Measurements from ENCODE around the gene CAMK1D.

Gene CAMK1D

DNA sequence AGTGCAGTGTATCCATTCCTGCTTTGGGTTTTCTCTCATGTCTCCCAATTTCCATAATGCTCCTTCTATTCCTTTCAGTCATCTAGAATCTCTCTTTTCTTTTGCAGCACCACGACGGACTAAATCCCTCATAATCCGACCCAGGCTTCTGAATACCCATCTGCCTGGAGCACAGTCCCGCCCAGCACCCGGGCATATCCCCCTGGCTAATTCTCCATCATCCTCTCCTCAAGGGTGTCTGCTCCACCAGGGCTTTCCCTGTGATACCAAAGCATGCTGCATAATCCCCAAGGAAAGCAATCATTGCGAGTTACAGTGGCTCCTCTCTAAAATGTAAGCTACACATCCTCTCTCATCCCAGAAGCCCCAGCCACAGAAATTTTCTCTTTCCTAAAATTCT is 330.3 kb downstream of the CAMK1D start:
- no peak for DNase-seq

DNA sequence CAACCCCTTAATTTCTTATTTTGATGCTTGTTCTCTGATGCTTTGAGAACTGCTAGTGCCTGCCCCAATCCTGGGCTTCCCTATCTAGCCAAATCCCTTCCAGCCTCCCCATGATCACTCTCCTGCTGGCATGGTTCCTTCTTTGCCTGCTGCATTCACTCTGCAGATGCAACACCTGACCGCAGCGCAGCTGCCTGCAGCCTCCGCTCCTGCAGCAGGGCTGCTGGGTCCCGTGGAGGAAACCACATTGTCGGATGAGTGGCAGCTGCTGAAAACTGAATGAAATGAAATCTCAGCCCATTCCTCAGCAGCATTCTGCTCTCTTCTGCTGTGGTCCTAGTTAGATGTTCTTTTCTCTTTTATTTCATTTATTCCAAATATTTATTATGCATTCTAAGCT is 331.9 kb downstream of the CAMK1D start:
- no peak for DNase-seq

DNA sequence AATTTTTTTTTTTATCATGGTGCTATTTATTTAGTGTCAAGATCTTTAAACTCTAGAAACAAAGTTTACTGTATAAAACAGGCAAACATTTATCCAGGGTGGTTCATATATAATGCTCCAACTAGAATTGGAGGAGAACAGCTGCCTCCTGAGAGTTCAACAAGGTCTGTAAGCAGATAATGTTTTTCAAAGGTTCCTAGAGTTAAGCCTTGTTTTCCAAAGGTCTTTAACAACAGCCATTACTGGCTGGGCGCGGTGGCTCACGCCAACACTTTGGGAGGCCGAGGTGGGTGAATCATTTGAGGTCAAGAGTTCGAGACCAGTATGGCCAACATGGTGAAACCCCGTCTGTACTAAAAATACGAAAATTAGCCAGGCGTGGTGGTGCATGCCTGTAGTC is 335.4 kb downstream of the CAMK1D start:
- DNase-seq = no peak

DNA sequence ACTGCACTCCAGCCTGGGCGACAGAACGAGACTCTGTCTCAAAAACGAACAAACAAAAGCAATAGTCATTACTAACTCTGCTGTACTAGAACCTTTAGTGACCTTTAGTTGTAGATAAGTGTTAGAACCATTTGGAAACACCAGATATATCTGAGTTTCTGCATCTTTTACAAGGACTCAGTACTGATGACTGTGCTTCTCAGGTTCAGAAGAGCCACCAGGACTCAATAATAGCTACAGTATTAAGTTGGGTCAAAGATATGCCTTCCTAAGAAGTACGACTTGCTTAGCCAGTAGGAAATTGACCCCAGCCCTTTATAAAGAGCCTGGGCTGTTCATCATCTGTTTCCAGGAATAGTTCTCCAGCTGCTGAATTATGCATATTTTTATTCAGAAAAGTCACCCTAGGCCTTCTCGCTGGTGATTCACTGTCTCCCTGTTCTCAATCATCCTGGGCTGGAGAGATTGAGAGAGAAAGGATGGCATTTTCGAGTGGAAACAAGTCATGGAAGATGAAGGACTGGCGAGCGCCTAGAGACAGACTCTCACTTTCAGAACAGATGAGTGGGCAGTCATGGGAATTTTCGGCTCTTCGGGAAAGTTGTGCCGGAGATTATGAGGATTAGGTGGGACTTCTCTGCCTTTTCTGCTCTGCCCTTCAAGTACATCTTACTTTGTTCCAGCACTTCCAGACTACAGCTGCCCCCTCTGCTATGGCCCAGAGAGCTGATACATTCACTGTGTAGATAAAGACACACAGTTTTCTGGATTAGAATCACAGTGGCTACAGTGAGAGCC is 336.1 kb downstream of the CAMK1D start:
- no peak for DNase-seq

DNA sequence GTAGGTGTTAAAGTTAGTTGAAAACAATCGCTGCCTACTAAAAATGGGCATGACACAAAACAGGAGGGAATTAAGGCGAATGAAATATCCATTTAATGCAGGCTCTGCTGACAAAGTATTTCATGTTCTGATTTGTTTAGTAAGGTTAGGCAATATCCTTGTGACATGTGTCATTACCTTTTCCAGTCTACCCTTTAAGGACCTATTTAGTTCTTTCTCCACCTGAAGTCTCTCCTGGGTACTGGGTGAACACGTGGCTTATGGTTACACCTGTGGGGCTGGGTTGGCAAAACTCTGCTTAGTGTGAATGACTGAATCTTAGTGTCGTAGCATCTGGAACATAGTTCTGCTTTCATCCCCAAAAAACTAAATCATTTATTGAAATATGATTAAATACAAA is 338.6 kb downstream of the CAMK1D start:
- no peak for DNase-seq

DNA sequence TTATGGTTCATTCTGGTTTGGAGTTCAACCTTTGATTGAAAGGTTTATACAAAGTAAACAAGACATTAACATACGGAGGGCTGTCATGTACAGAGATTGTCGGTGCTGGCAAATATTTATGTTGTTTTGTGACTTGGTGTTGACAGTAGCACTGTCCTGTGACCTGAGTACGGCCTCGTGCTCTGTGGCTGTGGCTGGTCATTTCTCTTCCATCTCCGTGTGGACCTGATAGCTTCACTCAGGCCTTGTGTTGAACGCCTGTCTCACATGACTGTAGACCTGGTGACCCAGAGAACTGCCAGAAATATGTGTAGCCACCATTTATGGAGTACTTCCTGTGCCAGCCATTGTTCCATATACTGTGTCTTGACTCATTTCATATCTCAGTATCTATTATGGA is 340.5 kb downstream of the CAMK1D start:
- DNase-seq = no peak

DNA sequence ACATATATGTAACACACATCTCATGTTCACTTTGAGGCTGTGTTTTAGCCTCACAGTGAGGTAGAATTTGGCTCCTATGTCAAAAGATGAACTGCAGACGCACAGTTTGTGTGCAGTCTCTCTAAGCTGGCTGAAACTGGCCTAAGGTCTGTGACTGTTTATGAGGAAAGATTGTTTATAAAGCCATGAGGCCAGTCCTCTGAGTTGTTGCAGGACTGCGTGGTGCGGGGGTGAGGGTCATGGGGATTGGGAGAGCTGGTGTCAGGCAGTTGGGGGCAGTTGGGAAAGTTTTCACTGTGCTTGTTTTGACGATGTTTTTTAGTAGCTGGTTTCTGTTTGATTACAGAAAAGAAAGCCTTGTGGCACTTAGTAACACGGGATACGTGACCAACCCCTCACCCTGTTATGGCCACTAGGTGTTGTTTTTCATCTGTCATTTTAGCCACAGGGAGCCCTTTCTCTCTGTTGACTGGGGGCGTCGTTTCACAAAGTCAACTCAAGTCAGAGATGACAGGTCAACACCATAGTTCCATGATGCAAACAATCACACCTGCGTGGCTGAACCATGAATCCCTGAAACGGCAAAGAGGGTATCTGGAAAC is 341.3 kb downstream of the CAMK1D start:
- no peak for DNase-seq

DNA sequence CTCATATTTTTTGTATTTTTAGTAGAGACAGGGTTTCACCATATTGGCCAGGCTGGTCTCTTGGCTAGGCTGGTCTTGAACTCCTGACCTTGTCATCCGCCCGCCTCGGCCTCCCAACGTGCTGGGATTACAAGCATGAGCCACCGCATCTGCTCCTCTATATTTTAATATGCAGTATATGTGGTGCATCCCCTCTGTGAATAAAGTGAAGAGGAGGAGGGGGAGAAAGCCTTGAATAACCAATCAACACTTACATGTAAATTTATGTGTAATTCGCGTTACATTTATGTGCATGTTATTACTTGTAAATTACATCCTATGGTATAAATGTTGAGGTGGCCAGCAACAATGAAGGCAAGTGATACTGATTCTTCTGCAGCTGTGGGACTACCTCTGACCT is 342.2 kb downstream of the CAMK1D start:
- DNase-seq = no peak

DNA sequence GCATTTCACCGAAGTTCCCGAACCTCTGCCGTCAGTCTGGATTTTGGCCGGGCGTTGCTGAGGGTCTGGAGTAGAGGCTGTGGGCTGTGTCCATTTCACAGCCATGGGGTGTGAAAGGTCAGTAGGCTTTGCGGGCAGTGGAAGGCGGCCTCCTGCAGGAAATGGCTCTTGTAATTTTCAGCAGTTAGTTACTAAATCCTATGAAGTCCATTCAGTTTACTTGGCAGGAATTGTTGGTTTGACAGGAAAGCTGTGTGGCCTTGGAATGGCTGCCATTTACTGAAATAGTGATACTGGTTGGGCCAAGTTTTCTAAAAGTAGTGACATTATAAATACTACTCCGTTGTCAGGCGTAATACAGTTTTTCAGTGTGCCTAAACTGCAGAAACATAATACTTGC is 348.4 kb downstream of the CAMK1D start:
- no peak for DNase-seq

DNA sequence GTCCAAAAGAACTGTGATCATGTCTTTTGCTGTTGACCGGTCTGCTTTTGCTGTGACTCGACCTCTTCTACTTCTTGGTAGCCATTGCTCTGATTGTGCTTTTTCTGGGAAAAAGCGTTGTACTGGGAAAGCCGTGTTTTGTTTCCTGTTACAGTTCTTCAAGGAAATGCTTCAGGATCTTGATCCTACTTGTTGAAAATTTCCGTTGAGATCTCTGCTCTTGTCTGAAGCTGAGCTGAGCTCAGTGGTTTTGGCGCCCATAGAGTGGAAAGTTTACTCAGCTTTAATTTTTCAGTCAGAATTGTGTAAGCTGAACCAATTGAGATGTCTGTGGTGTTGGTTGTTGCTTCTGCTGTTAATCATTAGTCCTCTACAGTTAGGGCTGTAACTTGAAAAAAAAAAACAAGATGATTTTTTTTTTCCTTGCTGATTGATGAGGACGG is 349.9 kb downstream of the CAMK1D start:
- no peak for DNase-seq

DNA sequence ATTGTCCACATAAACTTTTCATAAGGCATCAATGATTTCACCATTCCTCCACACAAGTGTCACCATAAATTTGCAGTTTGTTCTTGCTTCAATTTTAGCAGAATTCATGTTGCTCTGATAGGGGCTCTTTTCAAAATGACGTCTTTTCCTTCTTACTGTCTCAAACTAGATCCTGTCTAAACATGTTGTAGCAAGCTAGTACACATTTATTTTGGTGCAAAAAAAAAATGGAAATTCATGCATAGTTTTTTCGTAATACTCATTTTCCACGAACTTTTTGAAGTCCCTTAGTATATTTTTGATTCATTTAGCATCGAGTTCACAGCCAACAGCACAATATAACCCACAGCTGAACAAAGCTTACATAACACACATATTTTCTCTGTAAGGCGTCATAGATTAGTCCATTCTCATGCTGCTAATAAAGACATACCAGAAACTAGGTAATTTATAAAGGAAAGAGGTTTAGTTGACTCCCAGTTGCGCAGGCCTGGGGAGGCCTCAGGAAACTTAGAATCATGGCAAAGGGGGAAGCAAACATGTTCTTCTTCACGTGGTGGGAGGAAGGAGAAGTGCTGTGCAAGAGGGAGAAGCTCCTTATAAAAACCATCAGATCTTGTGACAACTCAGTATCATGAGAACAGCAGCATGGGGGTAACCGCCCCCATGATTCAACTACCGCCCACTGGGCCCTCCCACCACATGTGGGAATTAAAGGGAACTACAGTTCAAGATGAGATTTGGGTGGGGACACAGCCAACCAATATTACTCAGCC is 350.6 kb downstream of the CAMK1D start:
- no peak for DNase-seq

DNA sequence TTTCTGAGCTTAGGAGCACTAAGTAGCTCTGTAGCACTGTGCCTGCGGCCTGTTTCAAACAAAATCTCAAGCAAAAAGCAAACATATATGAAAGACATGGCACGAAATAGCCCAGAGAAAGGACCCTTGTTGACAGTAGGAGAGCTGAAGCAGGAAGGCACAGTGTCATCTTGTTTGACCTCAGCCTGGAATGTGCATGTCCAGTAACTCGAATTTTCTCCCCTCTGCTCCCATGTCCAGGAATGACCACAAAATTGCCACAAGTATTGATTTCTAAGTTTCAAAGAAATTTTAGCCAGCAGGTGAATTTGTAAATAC is 351.2 kb downstream of the CAMK1D start:
- DNase-seq = no peak

DNA sequence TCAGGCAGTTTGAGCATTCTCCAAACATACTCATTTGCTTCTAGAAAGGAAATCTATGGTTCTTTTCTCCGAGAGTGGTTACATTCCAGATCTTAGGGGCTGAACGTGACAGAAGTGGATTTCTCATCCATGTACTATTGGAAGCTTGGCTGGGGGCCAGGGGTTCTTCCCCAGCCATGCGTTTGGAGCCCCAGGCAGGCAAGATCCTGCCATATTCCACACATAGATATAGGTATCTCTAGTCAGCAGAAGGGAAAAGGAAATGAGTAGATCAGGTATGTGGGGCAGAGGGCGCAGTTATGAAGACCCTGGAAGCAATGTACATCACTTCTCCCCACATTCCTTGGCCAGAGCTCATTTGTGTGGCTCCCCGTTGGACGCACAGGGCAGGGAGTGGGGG is 352.3 kb downstream of the CAMK1D start:
- DNase-seq = no peak

DNA sequence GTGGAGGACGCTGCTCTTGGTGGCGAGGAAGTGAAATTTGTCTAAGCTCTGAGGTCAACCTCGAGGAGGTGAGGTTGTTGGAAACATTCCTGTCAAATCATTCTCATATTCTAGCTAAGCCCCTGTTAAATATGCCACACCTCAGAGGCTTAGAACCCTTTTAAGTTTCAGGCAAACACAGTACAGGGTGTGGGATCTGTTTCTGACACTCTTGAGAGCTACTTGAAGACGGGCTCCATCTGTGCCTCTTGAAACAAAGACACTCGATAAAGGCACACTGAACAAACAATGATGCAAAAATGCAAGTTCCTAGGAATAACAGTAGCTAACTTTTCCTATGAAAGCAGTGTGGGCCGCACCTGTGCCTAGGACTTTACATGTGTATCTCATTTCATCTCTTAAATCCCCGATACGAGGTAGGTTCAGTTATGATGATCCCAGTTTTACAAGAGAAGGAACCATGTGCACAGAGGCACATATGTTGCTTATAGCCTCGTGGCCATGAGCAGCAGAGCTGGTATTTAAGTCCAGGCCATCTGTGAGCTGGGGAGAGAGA is 352.9 kb downstream of the CAMK1D start:
- no peak for DNase-seq

DNA sequence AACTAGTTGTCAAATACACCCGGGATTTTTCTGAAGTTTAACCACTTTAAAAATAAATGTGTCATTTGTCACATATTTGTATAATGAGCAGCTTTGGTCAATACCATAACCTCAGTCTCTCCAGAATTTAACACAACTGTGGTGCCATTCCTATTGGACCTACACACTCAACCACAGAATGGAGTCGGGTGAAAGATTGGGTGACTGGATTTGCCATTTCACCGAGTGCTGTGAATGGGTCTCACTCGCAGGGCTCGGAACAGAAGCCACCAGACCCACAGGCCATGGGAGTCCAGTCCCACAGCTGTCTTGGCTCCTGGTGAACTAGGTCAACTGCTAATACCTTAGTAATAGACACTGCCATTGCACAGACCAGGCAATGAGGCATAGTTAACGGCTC is 353.8 kb downstream of the CAMK1D start:
- no peak for DNase-seq

DNA sequence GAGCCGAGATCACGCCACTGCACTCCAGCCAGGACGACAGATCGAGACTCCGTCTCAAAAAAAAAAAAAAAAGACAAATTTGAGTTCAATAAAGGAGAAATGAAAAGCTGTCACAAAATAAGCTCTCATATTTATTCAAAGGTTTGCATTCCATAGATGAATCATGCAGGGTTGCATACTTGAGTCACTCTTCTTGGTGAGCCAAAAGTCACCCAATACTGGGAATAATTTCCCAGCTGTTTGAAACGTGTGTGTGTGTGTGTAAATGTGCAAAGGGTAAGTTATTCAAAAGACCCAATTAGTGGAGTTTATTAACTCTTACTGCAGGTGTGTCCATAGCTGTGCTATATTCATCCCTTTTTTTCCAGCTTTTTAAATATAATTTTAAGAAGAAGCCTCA is 354.5 kb downstream of the CAMK1D start:
- no peak for DNase-seq

DNA sequence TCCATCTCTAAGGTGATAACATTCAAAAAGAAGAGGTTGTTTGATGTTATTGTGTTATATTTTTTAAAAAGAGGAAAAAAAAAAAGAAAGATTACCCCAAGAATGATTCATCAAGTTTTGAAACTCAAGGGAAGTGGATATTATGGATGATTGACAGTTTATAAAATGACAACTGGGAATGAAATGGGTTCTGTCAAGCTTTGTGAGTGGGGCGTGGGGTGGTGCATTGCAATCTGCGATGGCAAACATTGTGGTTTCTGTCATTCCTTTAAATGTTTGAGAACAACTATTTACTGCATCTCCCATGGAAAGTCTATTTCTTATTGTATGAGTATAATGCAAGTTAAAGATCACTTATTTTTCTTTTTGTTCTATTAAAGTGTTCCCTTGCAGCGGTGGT is 355.1 kb downstream of the CAMK1D start:
- DNase-seq = no peak

DNA sequence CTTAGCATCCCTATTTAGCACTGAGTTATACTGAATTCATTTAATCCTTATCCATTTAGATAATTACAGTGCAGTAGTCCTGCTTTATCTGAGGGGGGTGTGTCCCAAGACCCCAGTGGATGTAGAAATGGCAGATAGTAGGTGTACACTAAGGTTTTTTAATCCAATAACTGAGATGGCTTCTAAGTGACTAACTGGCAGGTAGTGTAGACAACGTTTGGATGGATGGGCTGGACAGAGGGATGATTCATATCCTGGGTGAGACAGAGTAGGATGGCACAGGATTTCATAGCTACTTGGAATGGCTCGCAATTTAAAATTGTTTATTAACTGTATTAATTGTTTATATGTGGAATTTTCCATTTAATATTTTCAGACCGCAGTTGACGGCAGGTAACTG is 356.6 kb downstream of the CAMK1D start:
- DNase-seq = no peak

DNA sequence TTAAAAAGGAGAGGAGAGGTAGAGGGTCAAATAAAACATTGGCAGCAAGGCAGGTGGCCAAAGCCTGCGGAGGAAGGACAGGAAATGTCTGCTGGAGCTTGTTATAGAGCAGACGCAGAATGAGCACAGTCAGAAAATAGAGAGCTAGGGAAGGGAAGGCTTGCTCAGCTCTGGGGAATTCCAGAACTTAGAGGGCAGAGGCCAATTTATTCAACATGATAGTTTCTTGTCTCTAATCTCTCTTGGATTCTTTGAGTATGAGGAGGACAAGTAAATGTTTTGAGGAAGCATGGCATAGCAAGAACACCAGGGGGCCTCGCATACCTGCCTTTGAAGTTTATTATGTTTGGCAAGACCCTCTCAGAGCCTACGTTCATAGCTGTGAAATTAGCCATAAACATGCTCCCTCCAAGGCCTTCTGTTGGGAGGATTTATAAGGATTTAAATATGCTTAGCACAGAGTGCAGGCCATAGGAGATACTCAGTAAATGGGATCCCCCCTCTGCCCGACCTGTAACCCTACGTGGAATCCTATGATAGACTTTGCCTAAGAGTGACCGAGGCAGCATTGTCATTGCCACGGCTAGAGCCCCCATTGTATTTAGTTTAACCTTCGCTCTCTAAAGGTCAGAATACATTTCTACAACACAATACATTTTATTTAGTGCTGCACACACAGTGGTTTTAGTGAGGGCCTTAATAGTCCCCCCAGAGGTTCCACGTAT is 358.3 kb downstream of the CAMK1D start:
- no peak for DNase-seq

DNA sequence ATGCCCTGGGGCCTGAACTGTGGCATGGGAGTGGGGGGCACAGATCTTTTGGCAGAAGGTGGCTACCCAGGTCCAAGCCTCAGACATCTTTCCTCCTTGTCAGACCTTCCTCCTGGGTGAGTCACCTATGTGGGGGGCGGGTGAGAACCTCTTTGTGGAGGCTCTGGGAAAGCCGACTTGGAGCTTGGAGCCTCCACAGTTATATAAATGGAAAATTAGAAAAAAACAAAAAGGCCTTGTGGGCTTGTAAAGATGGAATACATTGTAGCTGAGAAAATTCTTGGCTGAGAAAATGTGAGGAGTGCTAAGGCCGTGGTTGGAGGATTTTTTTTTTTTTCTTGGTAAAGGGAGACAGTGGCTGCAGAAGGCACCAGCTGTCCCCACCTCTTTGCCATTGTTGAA is 359.7 kb downstream of the CAMK1D start:
- DNase-seq = no peak

DNA sequence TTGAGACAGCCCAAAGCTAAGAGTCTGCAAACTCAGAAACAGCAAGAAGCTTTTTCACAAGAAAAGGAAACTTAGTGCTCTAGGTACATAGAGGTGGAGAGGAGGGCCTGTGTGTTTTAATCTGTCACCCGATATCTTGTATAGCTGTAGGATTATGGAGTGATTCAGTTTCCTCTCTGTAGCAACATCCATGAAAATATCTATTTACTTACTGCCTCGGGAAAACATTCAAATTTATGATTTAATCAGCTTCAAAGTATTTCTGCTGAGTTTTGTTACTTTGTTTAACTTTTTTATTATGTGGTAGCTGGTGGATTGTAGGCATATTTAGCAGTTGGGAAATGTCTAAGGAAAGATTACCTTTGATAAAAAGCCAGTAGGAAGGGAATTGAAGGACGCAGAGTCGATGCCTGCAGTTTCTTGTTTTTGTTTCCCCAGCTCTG is 360.2 kb downstream of the CAMK1D start:
- no peak for DNase-seq

DNA sequence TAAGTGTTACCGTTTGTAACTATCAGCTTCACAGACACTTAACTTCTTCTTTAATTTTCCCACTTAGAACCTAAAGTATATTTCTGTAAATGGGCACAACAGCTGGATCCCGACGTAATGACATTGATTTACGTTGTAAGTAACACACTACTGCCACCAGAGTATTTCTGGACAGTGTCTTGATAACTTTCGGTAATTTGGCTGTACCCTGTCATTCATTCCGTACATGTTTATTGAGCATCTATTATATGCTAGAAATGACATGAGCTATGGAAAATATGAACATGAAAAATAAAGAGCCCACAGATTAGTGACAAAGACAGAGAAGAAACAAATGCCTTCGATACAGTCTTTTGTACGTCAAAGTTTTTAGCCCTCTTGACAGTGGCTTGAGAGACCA is 360.8 kb downstream of the CAMK1D start:
- no peak for DNase-seq
